ENCODE data around the gene MED16. TPM values are rescaled to one million over a fixed set of nuclear protein-coding genes. Genes with fewer than 3 reads are reported as not detected.

Gene MED16
- total and polyA plus RNA-seq, 12 donors = 5.3 to 139 (median 62.6) TPM

- 83 to 100% (median 89%) methylated on average over 4 to 18 of the region's 18 CpGs for WGBS, 4 donors
- intact Hi-C loops (cut with DNase I) = no loop called here
- no peak for TF ChIP-seq CTCF (IDR thresholded peaks at IDR 0.05)
- no peak overlapping the region for H3K27ac ChIP-seq
- DNase-seq = no peak
- no peaks in the 10 kb centered on the region for H3K36me3 ChIP-seq (replicated peaks in 1 of 2)
- no peak overlapping the region for H3K4me3 ChIP-seq
- H3K27me3 ChIP-seq = no peaks in the 10 kb centered on the region
- peaks cover 11 to 13% of the 10 kb centered on the region in 2 donors for H3K4me1 ChIP-seq (replicated peaks in 1 of 2)
- H3K9me3 ChIP-seq (replicated peaks in 1 of 3) = no peaks in the 10 kb centered on the region
Observed at GRCh38 chr19:928471-929202, 35.6 kb upstream of the MED16 start.

- Histone ChIP-seq H3K9me3 (replicated peaks in 1 of 3) (no peaks in the 10 kb centered on the region), H3K4me1 (replicated peaks in 1 of 2) (peaks cover 5 to 13% of the 10 kb centered on the region in 2 donors), H3K27ac (peak overlapping the region in 2 of 5 donors; percentile 80 to 81), H3K36me3 (replicated peaks in 1 of 2) (no peaks in the 10 kb centered on the region), H3K27me3 (no peaks in the 10 kb centered on the region), H3K4me3 (peak overlapping the region in 1 of 4 donors; percentile 73)
- TF ChIP-seq POLR2A (IDR thresholded peaks at IDR 0.05) = no peak
- TF ChIP-seq CTCF (IDR thresholded peaks at IDR 0.05) = no peak
- intact Hi-C loops (cut with DNase I) = no loop called here
- 72 to 89% (median 76%) methylated on average over 3 to 12 of the region's 12 CpGs for WGBS, 4 donors
- DNase-seq = peak in 1 of 7 donors; percentile 24
Observed at GRCh38 chr19:927780-928401, 34.9 kb upstream of the MED16 start.

GRCh38 chr19:927351-927779, 34.4 kb upstream of the MED16 start:
- WGBS, 4 donors = 15 to 53% (median 15%) methylated on average over 3 to 15 of the region's 15 CpGs; no CpG with 5 or more reads in 1 of the 4 donors
- H3K27ac ChIP-seq = peak overlapping the region in 4 of 5 donors; percentile 58 to 81 (median 76)
- H3K4me3 ChIP-seq = peak overlapping the region in 3 of 4 donors; percentile 11 to 73 (median 71)
- peaks cover 5 to 13% of the 10 kb centered on the region in 2 donors for H3K4me1 ChIP-seq (replicated peaks in 1 of 2)
- DNase-seq = peak in 2 of 7 donors; percentile 56 to 61
- no peaks in the 10 kb centered on the region for H3K36me3 ChIP-seq (replicated peaks in 1 of 2)
- no peak for TF ChIP-seq POLR2A (IDR thresholded peaks at IDR 0.05)
- no peak for TF ChIP-seq CTCF (IDR thresholded peaks at IDR 0.05)
- H3K9me3 ChIP-seq (replicated peaks in 1 of 3) = no peaks in the 10 kb centered on the region
- intact Hi-C loops (cut with DNase I) = no loop called here
- no peaks in the 10 kb centered on the region for H3K27me3 ChIP-seq

GRCh38 chr19:926589-927350, 33.8 kb upstream of the MED16 start:
- no peaks in the 10 kb centered on the region for H3K9me3 ChIP-seq (replicated peaks in 1 of 3)

More at GRCh38 chr19:926589-927350, 33.8 kb upstream of the MED16 start:
- DNase-seq = peak; percentile 70 to 84 (median 71)
- H3K27ac ChIP-seq = peak overlapping the region in 4 of 5 donors; percentile 58 to 81 (median 76)
- peak overlapping the region; percentile 60 to 73 (median 66) for H3K4me3 ChIP-seq
- TF ChIP-seq CTCF (IDR thresholded peaks at IDR 0.05) (no peak), POLR2A (IDR thresholded peaks at IDR 0.05) (no peak)
- H3K4me1 ChIP-seq (replicated peaks in 1 of 2) = peaks cover 5 to 13% of the 10 kb centered on the region in 2 donors
- WGBS, 4 donors = 0 to 1% (median 0%) methylated on average over 18 to 52 of the region's 52 CpGs
- H3K36me3 ChIP-seq (replicated peaks in 1 of 2) = no peaks in the 10 kb centered on the region
- intact Hi-C loops (cut with DNase I) = no loop called here
- H3K27me3 ChIP-seq = no peaks in the 10 kb centered on the region

Data from adrenal gland (tissue), 12 donors.